Brain microvascular endothelial cell (primary cell): Measurements from ENCODE around the gene ADGRA1.

Source experiments
- DNase-seq: peaks from one replicate; pipeline ENCODE4 v3.0.0-alpha.2; 2020
- H3K27ac ChIP-seq: fragments of 250-450 bp; sonication (Bioruptor Pico); 2 replicates; pipeline ENCODE4 v1.5.1; 2020; ENCODE audit warnings: mild to moderate bottlenecking, moderate library complexity
- H3K27me3 ChIP-seq: fragments of 250-450 bp; sonication (Bioruptor Pico); replicated peaks from 2 replicates; pipeline ENCODE4 v1.5.1; 2020; ENCODE audit warnings: mild to moderate bottlenecking
- H3K36me3 ChIP-seq: fragments of 250-450 bp; sonication (Bioruptor Pico); replicated peaks from 2 replicates; pipeline ENCODE4 v1.5.1; 2020; ENCODE audit warnings: mild to moderate bottlenecking
- H3K4me3 ChIP-seq: 2 replicates; pipeline ENCODE4 v1.5.1; 2011; ENCODE audit warnings: low read depth, mild to moderate bottlenecking, control low read depth, low read length, moderate library complexity
- in situ Hi-C: cut with HindIII; loops from 2 replicates; pipeline ENCODE4 v1.10.0; 2017; ENCODE audit warnings: low sequenced_read_pairs, low pct_ligation_motif_present
- TF ChIP-seq, protein P1 (sequence below): IDR thresholded peaks from 2 replicates; pipeline ENCODE4 v1.5.1; 2011; ENCODE audit warnings: low read depth, mild to moderate bottlenecking, moderate library complexity, low read length, control low read depth, inconsistent platforms; ENCODE audit errors: missing control alignments

ADGRA1 gene

DNA sequence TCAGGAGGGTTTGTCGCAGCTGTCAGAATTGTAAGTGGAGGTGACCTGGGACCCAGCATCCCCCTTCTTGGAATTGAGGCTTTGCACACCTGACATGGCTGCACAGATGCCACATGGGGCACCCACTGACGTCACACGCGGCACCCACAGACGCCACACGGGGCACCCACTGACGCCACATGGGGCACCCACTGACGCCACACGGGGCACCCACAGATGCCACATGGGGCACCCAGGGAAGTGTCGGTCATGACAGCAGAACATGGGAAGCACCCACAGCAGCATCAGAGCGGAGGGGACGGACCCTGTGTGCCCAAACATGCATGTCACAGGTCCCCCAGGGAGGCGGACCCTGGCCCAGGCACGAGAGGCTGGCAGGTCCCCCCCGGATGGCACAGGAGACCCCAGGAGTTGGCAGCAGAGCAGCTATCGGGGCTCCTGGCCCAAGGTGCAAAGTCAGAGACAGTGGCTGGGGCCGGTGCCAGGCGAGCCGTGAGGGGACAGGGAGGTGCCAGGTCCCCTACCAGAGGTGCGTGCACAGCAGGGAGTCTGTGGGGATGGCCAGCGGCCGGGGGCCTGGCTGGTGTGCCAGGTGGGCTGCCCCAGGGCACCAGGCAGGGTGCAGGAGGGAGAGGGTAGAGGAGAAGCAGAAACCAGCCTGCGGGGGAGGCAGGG lies 93.4 kb downstream of the ADGRA1 start:
- Histone ChIP-seq H3K4me3 (no peak overlapping the region), H3K36me3 (no peaks in the 10 kb centered on the region), H3K27me3 (no peaks in the 10 kb centered on the region), H3K27ac (no peak overlapping the region)
- TF ChIP-seq, protein P1, sequence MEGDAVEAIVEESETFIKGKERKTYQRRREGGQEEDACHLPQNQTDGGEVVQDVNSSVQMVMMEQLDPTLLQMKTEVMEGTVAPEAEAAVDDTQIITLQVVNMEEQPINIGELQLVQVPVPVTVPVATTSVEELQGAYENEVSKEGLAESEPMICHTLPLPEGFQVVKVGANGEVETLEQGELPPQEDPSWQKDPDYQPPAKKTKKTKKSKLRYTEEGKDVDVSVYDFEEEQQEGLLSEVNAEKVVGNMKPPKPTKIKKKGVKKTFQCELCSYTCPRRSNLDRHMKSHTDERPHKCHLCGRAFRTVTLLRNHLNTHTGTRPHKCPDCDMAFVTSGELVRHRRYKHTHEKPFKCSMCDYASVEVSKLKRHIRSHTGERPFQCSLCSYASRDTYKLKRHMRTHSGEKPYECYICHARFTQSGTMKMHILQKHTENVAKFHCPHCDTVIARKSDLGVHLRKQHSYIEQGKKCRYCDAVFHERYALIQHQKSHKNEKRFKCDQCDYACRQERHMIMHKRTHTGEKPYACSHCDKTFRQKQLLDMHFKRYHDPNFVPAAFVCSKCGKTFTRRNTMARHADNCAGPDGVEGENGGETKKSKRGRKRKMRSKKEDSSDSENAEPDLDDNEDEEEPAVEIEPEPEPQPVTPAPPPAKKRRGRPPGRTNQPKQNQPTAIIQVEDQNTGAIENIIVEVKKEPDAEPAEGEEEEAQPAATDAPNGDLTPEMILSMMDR = no peak
- no peak for DNase-seq
- in situ Hi-C loops = no loop called here
